GM12864 (cell line): ENCODE measurements around the gene SV2C.
"Not testable (repeated sequence)": the region's sequence is repeated elsewhere in the genome, so short reads cannot be mapped to it uniquely, and the experiment has no call there.

Experiments used
- DNase-seq: peaks from one replicate; pipeline ENCODE4 v3.0.0-alpha.2; 2011; ENCODE audit warnings: low read depth
- H3K4me3 ChIP-seq: 2 replicates; pipeline ENCODE4 v1.5.1; 2011; ENCODE audit warnings: mild to moderate bottlenecking, low read depth, low read length, control low read depth
- CTCF ChIP-seq: IDR thresholded peaks from 2 replicates; pipeline ENCODE4 v1.5.1; 2011; ENCODE audit warnings: low read depth, mild to moderate bottlenecking, moderate library complexity, low read length, control low read depth, inconsistent platforms; ENCODE audit errors: missing control alignments

SV2C gene

GRCh38 chr5:76326577-76327302, 243.6 kb downstream of the SV2C start:
- no peak for DNase-seq
- no peak for TF ChIP-seq CTCF
- no peak overlapping the region for H3K4me3 ChIP-seq

DNA sequence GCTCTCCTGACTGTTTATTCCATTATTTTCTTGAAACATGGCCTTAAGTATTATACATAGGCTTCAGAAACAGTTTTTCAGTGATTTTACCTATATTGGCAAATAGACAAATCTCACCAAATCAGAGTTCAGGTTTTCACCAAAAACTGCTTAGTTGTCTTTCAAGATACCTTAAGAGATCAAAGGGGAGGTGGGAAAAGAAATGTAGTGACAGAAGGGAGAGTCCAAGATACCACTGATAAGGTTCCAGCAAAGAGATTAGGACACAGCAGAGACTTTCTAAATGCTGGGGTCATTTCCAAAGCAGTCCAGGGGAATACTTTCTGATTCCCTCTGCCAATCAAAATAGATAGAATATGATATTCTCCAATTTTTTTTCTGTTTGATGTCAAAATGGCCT, 246.2 kb downstream of the SV2C start:
- no peak overlapping the region for H3K4me3 ChIP-seq
- no peak for DNase-seq
- no peak for TF ChIP-seq CTCF

DNA sequence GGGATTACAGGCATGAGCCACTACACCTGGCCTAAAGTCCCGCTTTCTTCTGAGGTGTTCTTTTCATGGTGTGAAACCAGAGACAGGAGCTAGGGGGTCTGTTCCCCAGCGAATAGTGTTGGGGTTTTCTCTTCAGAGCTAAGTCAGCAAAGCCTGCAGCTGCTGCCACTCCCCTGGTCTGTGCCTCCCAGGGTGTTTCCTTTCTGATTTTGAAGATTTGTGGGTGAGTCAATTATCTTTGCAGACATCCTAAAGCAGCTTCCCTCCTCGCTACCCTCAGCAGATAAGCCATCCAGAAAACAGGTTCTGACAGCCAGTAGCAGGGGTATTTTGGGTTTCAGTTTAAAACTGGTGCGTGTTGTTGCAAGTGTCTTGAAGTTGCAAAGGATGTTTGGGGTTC, 247.9 kb downstream of the SV2C start:
- no peak overlapping the region for H3K4me3 ChIP-seq
- no peak for DNase-seq
- no peak for TF ChIP-seq CTCF

- DNase-seq, result no peak
- no peak for TF ChIP-seq CTCF
Observed at GRCh38 chr5:76332102-76332501, 248.9 kb downstream of the SV2C start.

GRCh38 chr5:76332611-76333205, 249.5 kb downstream of the SV2C start:
- no peak overlapping the region for H3K4me3 ChIP-seq
- TF ChIP-seq CTCF, result no peak
- no peak for DNase-seq

More at GRCh38 chr5:76332102-76332501, 248.9 kb downstream of the SV2C start:
- H3K4me3 ChIP-seq, result no peak overlapping the region

DNA sequence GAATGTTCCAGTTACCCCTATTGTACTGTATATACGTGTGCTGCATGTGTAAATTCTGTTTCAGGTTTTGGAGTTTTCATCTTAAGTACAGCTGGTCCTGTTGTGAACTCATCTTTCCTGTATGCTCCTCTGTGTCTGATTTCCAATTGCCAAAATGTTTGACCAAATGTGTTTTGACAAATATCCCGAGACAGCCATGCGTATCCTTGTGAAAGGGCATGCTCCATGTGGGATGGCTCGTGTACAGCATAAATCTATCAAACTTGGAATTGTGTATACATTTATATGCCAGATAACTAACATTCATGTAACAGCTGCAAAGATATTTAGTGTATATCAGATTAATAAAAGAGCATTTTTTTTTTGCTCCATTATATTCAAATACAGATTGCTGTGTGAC, 250.4 kb downstream of the SV2C start:
- TF ChIP-seq CTCF, result no peak
- H3K4me3 ChIP-seq, result no peak overlapping the region
- no peak for DNase-seq

DNA sequence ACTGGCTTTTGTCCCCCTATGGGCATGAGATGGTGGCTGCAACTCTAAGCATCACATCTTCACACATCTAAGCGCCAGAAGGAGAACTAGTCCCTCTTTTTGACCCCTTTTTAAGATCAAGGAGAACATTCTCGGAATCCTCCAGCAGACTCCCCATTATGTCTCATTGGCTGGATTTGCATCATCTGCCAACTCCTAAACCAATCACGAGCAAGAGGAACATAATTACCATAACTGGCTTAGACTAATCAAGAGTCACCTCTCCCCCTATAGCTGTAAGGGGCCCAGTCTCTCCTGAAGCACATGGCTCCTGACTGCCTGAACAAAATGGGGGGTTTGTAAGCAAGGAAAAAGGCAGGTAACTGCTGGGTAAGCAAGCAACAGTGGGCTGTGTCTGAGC, 251.4 kb downstream of the SV2C start:
- no peak for DNase-seq
- no peak overlapping the region for H3K4me3 ChIP-seq
- TF ChIP-seq CTCF, result no peak

GRCh38 chr5:76335451-76335850, 252.3 kb downstream of the SV2C start:
- not testable (repeated sequence) for DNase-seq, H3K4me3 ChIP-seq

- not testable (repeated sequence) for H3K4me3 ChIP-seq, DNase-seq
Observed at GRCh38 chr5:76336253-76336809, 253.1 kb downstream of the SV2C start.
